LoVo (cell line): Measurements from ENCODE around the gene SP7.
"Not testable (repeated sequence)": the region's sequence is repeated elsewhere in the genome, so short reads cannot be mapped to it uniquely, and the experiment has no call there.

Experiments
- DNase-seq: peaks from one replicate; pipeline ENCODE4 v3.0.0-alpha.2; 2016; ENCODE audit warnings: low spot score

The SP7 gene

GRCh38 chr12:53336181-53336681 lies at the start of gene SP7:
SP7 (minus strand) TSS chr12:53336354; CDS start chr12:53335646, 708 bp downstream.
- DNase-seq = no peak

- no peak for DNase-seq
Observed at GRCh38 chr12:53383258-53383657, 47.1 kb upstream of the SP7 start.

GRCh38 chr12:53381731-53382630 lies 45.8 kb upstream of the SP7 start:
- DNase-seq = peak; percentile 48

GRCh38 chr12:53380794-53381730 lies 44.9 kb upstream of the SP7 start:
- DNase-seq = peak; percentile 18

GRCh38 chr12:53380104-53380793 lies 44.1 kb upstream of the SP7 start, which contains the start of gene SP1:
SP1 (plus strand) TSS chr12:53380176; CDS start chr12:53380292, 116 bp downstream.
- peak; percentile 96 for DNase-seq

GRCh38 chr12:53379389-53380103 lies 43.4 kb upstream of the SP7 start:
- peak; percentile 100 for DNase-seq

GRCh38 chr12:53378724-53379388 lies 42.7 kb upstream of the SP7 start:
- DNase-seq = no peak

- DNase-seq = no peak
Observed at GRCh38 chr12:53378222-53378621, 42.1 kb upstream of the SP7 start.

GRCh38 chr12:53376747-53377146 lies 40.6 kb upstream of the SP7 start:
- DNase-seq = no peak

- not testable (repeated sequence) for DNase-seq
Observed at GRCh38 chr12:53374277-53374676, 38.1 kb upstream of the SP7 start.

GRCh38 chr12:53373554-53374133 lies 37.5 kb upstream of the SP7 start:
- not testable (repeated sequence) for DNase-seq

GRCh38 chr12:53365245-53365904 lies 29.2 kb upstream of the SP7 start:
- DNase-seq = no peak

GRCh38 chr12:53361638-53362037 lies 25.5 kb upstream of the SP7 start:
- not testable (repeated sequence) for DNase-seq

- DNase-seq = no peak
Observed at GRCh38 chr12:53358836-53359419, 22.8 kb upstream of the SP7 start.

GRCh38 chr12:53355121-53355520 lies 19.0 kb upstream of the SP7 start:
- no peak for DNase-seq

- DNase-seq = no peak
Observed at GRCh38 chr12:53353257-53353655, 17.1 kb upstream of the SP7 start.

GRCh38 chr12:53352331-53353256 lies 16.4 kb upstream of the SP7 start:
- DNase-seq = peak; percentile 93

- no peak for DNase-seq
Observed at GRCh38 chr12:53347905-53348304, 11.8 kb upstream of the SP7 start.
